Lower leg skin (tissue), 3 donors: ENCODE data around the gene STAT1.

Experiments used
- POLR2A ChIP-seq, 2 donors: fragments of 450-650 bp; IDR thresholded peaks; one replicate each; pipeline ENCODE4 v1.6.1; 2016 to 2017; ENCODE audit warnings: antibody characterized with exemption in 2 of 2, mild to moderate bottlenecking in 1 of 2, moderate library complexity in 1 of 2
- TF ChIP-seq, protein P1 (sequence below), 3 donors: fragments of 450-650 bp; IDR thresholded peaks; one replicate each; pipeline ENCODE4 v1.5.1; 2016; ENCODE audit warnings: antibody characterized with exemption in 3 of 3, mild to moderate bottlenecking in 3 of 3, moderate library complexity in 2 of 3

- TF ChIP-seq, protein P1, sequence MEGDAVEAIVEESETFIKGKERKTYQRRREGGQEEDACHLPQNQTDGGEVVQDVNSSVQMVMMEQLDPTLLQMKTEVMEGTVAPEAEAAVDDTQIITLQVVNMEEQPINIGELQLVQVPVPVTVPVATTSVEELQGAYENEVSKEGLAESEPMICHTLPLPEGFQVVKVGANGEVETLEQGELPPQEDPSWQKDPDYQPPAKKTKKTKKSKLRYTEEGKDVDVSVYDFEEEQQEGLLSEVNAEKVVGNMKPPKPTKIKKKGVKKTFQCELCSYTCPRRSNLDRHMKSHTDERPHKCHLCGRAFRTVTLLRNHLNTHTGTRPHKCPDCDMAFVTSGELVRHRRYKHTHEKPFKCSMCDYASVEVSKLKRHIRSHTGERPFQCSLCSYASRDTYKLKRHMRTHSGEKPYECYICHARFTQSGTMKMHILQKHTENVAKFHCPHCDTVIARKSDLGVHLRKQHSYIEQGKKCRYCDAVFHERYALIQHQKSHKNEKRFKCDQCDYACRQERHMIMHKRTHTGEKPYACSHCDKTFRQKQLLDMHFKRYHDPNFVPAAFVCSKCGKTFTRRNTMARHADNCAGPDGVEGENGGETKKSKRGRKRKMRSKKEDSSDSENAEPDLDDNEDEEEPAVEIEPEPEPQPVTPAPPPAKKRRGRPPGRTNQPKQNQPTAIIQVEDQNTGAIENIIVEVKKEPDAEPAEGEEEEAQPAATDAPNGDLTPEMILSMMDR (IDR thresholded peaks at IDR 0.05) = no peak
- TF ChIP-seq POLR2A (IDR thresholded peaks at IDR 0.05) = no peak
Observed at GRCh38 chr2:190929919-190930318, 84.1 kb downstream of the STAT1 start.
